A549 treated with RU486 at 1 μM for 4 hours (cell line): ENCODE measurements around the gene SCARF1. TPM values are rescaled to one million over a fixed set of nuclear protein-coding genes. Genes with fewer than 3 reads are reported as not detected.

Experiments
- total RNA-seq: library from RNA; stranded (reverse); fragments of 200-300 nt; extraction: Qiagen RNA extraction; gene quantifications from 5 replicates; pipeline ENCODE4 v1.2.3, GENCODE V29; 2022; ENCODE audit warnings: low read depth

The SCARF1 gene
- 0.22 to 0.37 TPM (median 0.32 TPM) in 5 replicates for total RNA-seq

GRCh38 chr17:1645207-1646171 is at the start of gene SCARF1:
Gene SCARF1 (minus strand): TSS chr17:1645732. CDS start chr17:1645697, 35 bp downstream.

GRCh38 chr17:1684378-1685189 is 39.1 kb upstream of the SCARF1 start, which contains the start of gene PRPF8:
Gene PRPF8 (minus strand): TSS chr17:1684867. CDS start chr17:1684571, 296 bp downstream.

GRCh38 chr17:1649844-1650501 is 4.4 kb upstream of the SCARF1 start, which contains the start of gene RILP:
Gene RILP (minus strand): TSS chr17:1649866. CDS start chr17:1649804, 62 bp downstream.

GRCh38 chr17:1627982-1628855 is 17.3 kb downstream of the SCARF1 start, which contains the start of gene SLC43A2:
Gene SLC43A2 (minus strand): TSS chr17:1628834. CDS start chr17:1627874, 960 bp downstream.

Other genes starting within 250 kb of the SCARF1 start
- 552 to 1,174 TPM (median 614 TPM) in 5 replicates for gene YWHAE, start 245.5 kb downstream of the SCARF1 start, total RNA-seq
- gene CRK, start 189.5 kb downstream of the SCARF1 start, total RNA-seq: 59.1 to 84.9 TPM (median 79.0 TPM) in 5 replicates
- gene MYO1C, start 153.0 kb downstream of the SCARF1 start, total RNA-seq: 106 to 135 TPM (median 127 TPM) in 5 replicates
- gene INPP5K, start 129.1 kb downstream of the SCARF1 start, total RNA-seq: 20.2 to 25.5 TPM (median 24.4 TPM) in 5 replicates
- gene PITPNA, start 82.9 kb downstream of the SCARF1 start, total RNA-seq: 62.9 to 75.9 TPM (median 66.4 TPM) in 5 replicates
- 4.0 to 8.0 TPM (median 7.2 TPM) in 5 replicates for gene SLC43A2, start 16.9 kb downstream of the SCARF1 start, total RNA-seq
- gene RILP, start 4.1 kb upstream of the SCARF1 start, total RNA-seq: 14.4 to 22.3 TPM (median 17.1 TPM) in 5 replicates
- 254 to 337 TPM (median 268 TPM) in 5 replicates for gene PRPF8, start 39.1 kb upstream of the SCARF1 start, total RNA-seq
- 0.98 to 1.6 TPM (median 1.5 TPM) in 5 replicates for gene TLCD2, start 64.6 kb upstream of the SCARF1 start, total RNA-seq
- gene WDR81, start 79.0 kb upstream of the SCARF1 start, total RNA-seq: 21.5 to 32.7 TPM (median 29.3 TPM) in 5 replicates
- gene SERPINF2, start 97.1 kb upstream of the SCARF1 start, total RNA-seq: 1.2 to 2.1 TPM (median 2.0 TPM) in 5 replicates
- 1.4 to 2.3 TPM (median 2.0 TPM) in 5 replicates for gene SERPINF1, start 116.3 kb upstream of the SCARF1 start, total RNA-seq
- gene SMYD4, start 184.2 kb upstream of the SCARF1 start, total RNA-seq: 7.2 to 9.6 TPM (median 9.0 TPM) in 5 replicates
- 63.2 to 90.7 TPM (median 73.1 TPM) in 5 replicates for gene RPA1, start 184.3 kb upstream of the SCARF1 start, total RNA-seq